A549 (cell line): ENCODE measurements around the gene C1orf141. TPM values are rescaled to one million over a fixed set of nuclear protein-coding genes. Genes with fewer than 3 reads are reported as not detected.

Experiments used
- ATAC-seq, 2 experiments: fragments of 200-7000 bp in 1 of 2; fragments of >200 bp in 1 of 2; cut with Nextera tagmentation in 1 of 2; cut with Tn5 transposase in 1 of 2; 3 replicates each; pipeline versions ENCODE4 v1.8.0 to v1.9.1; 2018 to 2020; ENCODE audit warnings: mild to moderate bottlenecking in 1 of 2, moderate library complexity in 1 of 2
- CTCF ChIA-PET: fragments of 300-600 bp; sonication (Branson Sonifier 250); formaldehyde crosslinking; extraction: SDS; loops from one replicate; lab custom pipeline; 2021; ENCODE audit warnings: antibody characterized with exemption, inconsistent platforms; lab: Yijun Ruan, JAX
- POLR2A ChIA-PET: fragments of 350-600 bp; formaldehyde crosslinking; extraction: SDS; loops from one replicate; lab custom pipeline; 2021; ENCODE audit warnings: antibody characterized with exemption, inconsistent platforms; lab: Yijun Ruan, JAX
- DNase-seq, 2 experiments: peaks; one replicate each; pipeline versions ENCODE4 v3.0.0 to v3.0.0-alpha.2; 2011 to 2016; ENCODE audit warnings: low read depth in 1 of 2, low spot score in 1 of 2
- FAIRE-seq: peaks from 2 replicates; lab custom pipeline; 2011; peaks lifted over from hg19 to GRCh38; lab: Jason Lieb, UNC
- H3K27ac ChIP-seq, 2 experiments: fragments of >200 bp; sonication (Bioruptor Twin); formaldehyde crosslinking; 3 replicates each; pipeline ENCODE4 v1.5.1; 2016 to 2017
- H3K4me1 ChIP-seq: fragments of >200 bp; sonication (Bioruptor Twin); formaldehyde crosslinking; 3 replicates; pipeline ENCODE4 v1.6.1; 2016
- H3K4me2 ChIP-seq: fragments of >200 bp; sonication (Bioruptor Twin); formaldehyde crosslinking; 3 replicates; pipeline ENCODE4 v1.6.1; 2016
- H3K4me3 ChIP-seq: fragments of >200 bp; sonication (Bioruptor Twin); formaldehyde crosslinking; 3 replicates; pipeline ENCODE4 v1.5.1; 2016
- H3K9me3 ChIP-seq: fragments of >200 bp; sonication (Bioruptor Twin); formaldehyde crosslinking; 3 replicates; pipeline ENCODE4 v1.6.1; 2016
- ATOH8 ChIP-seq: fragments of 250-450 bp; sonication (Bioruptor Pico); IDR thresholded peaks from 2 replicates; pipeline ENCODE4 v1.5.0; 2020; ENCODE audit warnings: low read depth, mild to moderate bottlenecking, moderate library complexity
- BHLHE40 ChIP-seq: IDR thresholded peaks from 2 replicates; pipeline ENCODE4 v1.6.1; 2012; ENCODE audit warnings: low read depth, low read length, inconsistent platforms
- CBX8 ChIP-seq: fragments of 200-600 bp; sonication (generic); IDR thresholded peaks from 2 replicates; pipeline ENCODE4 v1.6.1; 2016
- ELK1 ChIP-seq: fragments of 150-350 bp; IDR thresholded peaks from 2 replicates; pipeline ENCODE4 v1.6.1; 2014; ENCODE audit warnings: low read depth, mild to moderate bottlenecking, low read length
- ESRRA ChIP-seq: fragments of 150-350 bp; IDR thresholded peaks from 2 replicates; pipeline ENCODE4 v1.6.1; 2014; ENCODE audit warnings: mild to moderate bottlenecking, low read length, borderline replicate concordance
- FOXS1 ChIP-seq: fragments of 250-450 bp; sonication (Bioruptor Pico); IDR thresholded peaks from 2 replicates; pipeline ENCODE4 v1.5.0; 2020; ENCODE audit warnings: mild to moderate bottlenecking, moderate library complexity
- HDAC2 ChIP-seq: fragments of 200-600 bp; sonication (generic); IDR thresholded peaks from 2 replicates; pipeline ENCODE4 v1.6.1; 2016
- HEYL ChIP-seq: fragments of 250-450 bp; sonication (Bioruptor Pico); IDR thresholded peaks from 2 replicates; pipeline ENCODE4 v1.8.0; 2021; ENCODE audit warnings: mild to moderate bottlenecking, moderate library complexity
- HMGXB4 ChIP-seq: fragments of 250-450 bp; sonication (Bioruptor Pico); IDR thresholded peaks from 2 replicates; pipeline ENCODE4 v1.5.0; 2021; ENCODE audit warnings: mild to moderate bottlenecking, moderate library complexity, borderline replicate concordance
- MAFK ChIP-seq: fragments of 450-650 bp; IDR thresholded peaks from 2 replicates; pipeline ENCODE4 v1.6.1; 2014; ENCODE audit not compliant: partially characterized antibody
- MYC ChIP-seq: IDR thresholded peaks from 2 replicates; pipeline ENCODE4 v1.6.1; 2012; ENCODE audit warnings: mild to moderate bottlenecking, inconsistent platforms, low read length, improper control_type of control experiment, borderline replicate concordance
- NFE2L2 ChIP-seq: fragments of 150-350 bp; conservative IDR thresholded peaks from 2 replicates; pipeline ENCODE4 v1.6.1; 2014; ENCODE audit warnings: low read length
- RAD21 ChIP-seq, 2 experiments: fragments of >200 bp in 1 of 2; sonication (Bioruptor Twin) in 1 of 2; formaldehyde crosslinking in 1 of 2; IDR thresholded peaks in 1 of 2; conservative IDR thresholded peaks in 1 of 2; 2 replicates in 1 of 2; 3 replicates in 1 of 2; pipeline ENCODE4 v1.6.1; 2012 to 2018; ENCODE audit warnings: inconsistent platforms in 1 of 2
- RNF2 ChIP-seq: fragments of 200-600 bp; sonication (generic); IDR thresholded peaks from 2 replicates; pipeline ENCODE4 v1.6.1; 2016; ENCODE audit warnings: low read depth, mild to moderate bottlenecking, antibody characterized with exemption, moderate library complexity, borderline replicate concordance
- SREBF2 ChIP-seq: fragments of 450-650 bp; IDR thresholded peaks from 2 replicates; pipeline ENCODE4 v1.6.1; 2014; ENCODE audit warnings: mild to moderate bottlenecking, moderate library complexity
- TFCP2L1 ChIP-seq: fragments of 250-450 bp; sonication (Bioruptor Pico); IDR thresholded peaks from 2 replicates; pipeline ENCODE4 v1.5.0; 2021; ENCODE audit warnings: mild to moderate bottlenecking
- ZFP36 ChIP-seq: fragments of 450-650 bp; IDR thresholded peaks from 2 replicates; pipeline ENCODE4 v1.6.1; 2014; ENCODE audit warnings: borderline replicate concordance; ENCODE audit not compliant: partially characterized antibody
- WGBS: methylation state at CpG from one replicate; pipeline ENCODE4 v1.1.6; 2017; ENCODE audit errors: missing lambda C conversion rate; 5-methylcytosine and 5-hydroxymethylcytosine counted together
- polyA plus RNA-seq, 4 experiments: library from polyadenylated mRNA; depleted of rRNA in 3 of 4; stranded (reverse); fragments of >200 nt; fragmentation: RNase III in 1 of 4; extraction: RNeasy Plus Mini Kit Qiagen cat#74134 plus additional on column Dnase treatment in 1 of 4; gene quantifications; 2 replicates in 3 of 4; 3 replicates in 1 of 4; pipeline ENCODE4 v1.2.3, GENCODE V29; 2011 to 2017

The C1orf141 gene
- polyA plus RNA-seq, 2 of the 4 experiments (the other 2 are of a cell fraction): not detected

- Histone ChIP-seq H3K4me2 (no peak overlapping the region), H3K4me3 (no peak overlapping the region), H3K4me1 (no peaks in the 10 kb centered on the region), H3K27ac (no peak overlapping the region), H3K9me3 (no peaks in the 10 kb centered on the region)
- TF ChIP-seq TFCP2L1 (CRISPR knock-in tag): no peak
- no peak for TF ChIP-seq ZFP36
- no peak for TF ChIP-seq HDAC2
- no peak for TF ChIP-seq ELK1
- no peak for TF ChIP-seq RAD21 (conservative IDR thresholded peaks at IDR 0.05 in 1 of 2, IDR thresholded peaks at IDR 0.05 in 1 of 2)
- no peak for TF ChIP-seq ESRRA
- TF ChIP-seq FOXS1 (CRISPR knock-in tag): no peak
- no peak for TF ChIP-seq BHLHE40
- TF ChIP-seq RNF2: no peak
- TF ChIP-seq ATOH8 (CRISPR knock-in tag): no peak
- no peak for TF ChIP-seq CBX8
- no peak for TF ChIP-seq MYC
- no peak for TF ChIP-seq HEYL
- TF ChIP-seq SREBF2: no peak
- ATAC-seq: no peak
- ChIA-PET CTCF (interaction anchor here (0.8 to 0.9 kb wide), 2 partner anchors 23 to 31 kb away, joined by 3 read pairs; no protein-coding TSS in a partner anchor), POLR2A (no interaction called here)
- FAIRE-seq: no peak
- WGBS: 34% methylated on average over 1 of the region's 1 CpG
- DNase-seq: no peak
Measured at GRCh38 chr1:67126974-67127373, 7.8 kb downstream of the C1orf141 start.

- H3K4me2 ChIP-seq: no peak overlapping the region
- no peak for ATAC-seq
- 74% methylated on average over 5 of the region's 5 CpGs for WGBS
Measured at GRCh38 chr1:67126111-67126746, 8.5 kb downstream of the C1orf141 start.

GRCh38 chr1:67124455-67124854, 10.3 kb downstream of the C1orf141 start:
- H3K4me3 ChIP-seq: no peak overlapping the region
- H3K27ac ChIP-seq: no peak overlapping the region
- no peak for FAIRE-seq
- POLR2A ChIA-PET: no interaction called here
- ATAC-seq: no peak
- CTCF ChIA-PET: interaction anchor here (1.2 to 3.2 kb wide), 3 partner anchors 21 to 24 kb away, joined by 3 to 12 read pairs (median 4); no protein-coding TSS in a partner anchor
- no peak for DNase-seq
- no peaks in the 10 kb centered on the region for H3K4me1 ChIP-seq
- no peaks in the 10 kb centered on the region for H3K9me3 ChIP-seq
- TF ChIP-seq HMGXB4 (CRISPR knock-in tag): no peak
- WGBS: 29% methylated on average over 3 of the region's 4 CpGs
- no peak overlapping the region for H3K4me2 ChIP-seq

More at GRCh38 chr1:67126111-67126746, 8.5 kb downstream of the C1orf141 start:
- FAIRE-seq: no peak
- POLR2A ChIA-PET: no interaction called here
- CTCF ChIA-PET: interaction anchor here (0.9 to 2.2 kb wide), 2 partner anchors 20 to 30 kb away, joined by 3 to 4 read pairs; no protein-coding TSS in a partner anchor
- H3K4me1 ChIP-seq: no peaks in the 10 kb centered on the region
- TF ChIP-seq SREBF2 (no peak), MAFK (no peak), NFE2L2 (no peak)
- no peak for DNase-seq
- H3K27ac ChIP-seq: no peak overlapping the region
- H3K4me3 ChIP-seq: no peak overlapping the region
- no peaks in the 10 kb centered on the region for H3K9me3 ChIP-seq
